GM18520 (cell line): Measurements from ENCODE around the gene LAMC3.

ENCODE experiments used
- ATAC-seq: cut with Tn5 transposase; IDR thresholded peaks from one replicate; pipeline ENCODE4 v1.9.1; 2021; ENCODE audit not compliant: unreplicated experiment

The LAMC3 gene

GRCh38 chr9:130977811-130978221 is 31.2 kb upstream of the LAMC3 start:
- ATAC-seq: no peak

DNA sequence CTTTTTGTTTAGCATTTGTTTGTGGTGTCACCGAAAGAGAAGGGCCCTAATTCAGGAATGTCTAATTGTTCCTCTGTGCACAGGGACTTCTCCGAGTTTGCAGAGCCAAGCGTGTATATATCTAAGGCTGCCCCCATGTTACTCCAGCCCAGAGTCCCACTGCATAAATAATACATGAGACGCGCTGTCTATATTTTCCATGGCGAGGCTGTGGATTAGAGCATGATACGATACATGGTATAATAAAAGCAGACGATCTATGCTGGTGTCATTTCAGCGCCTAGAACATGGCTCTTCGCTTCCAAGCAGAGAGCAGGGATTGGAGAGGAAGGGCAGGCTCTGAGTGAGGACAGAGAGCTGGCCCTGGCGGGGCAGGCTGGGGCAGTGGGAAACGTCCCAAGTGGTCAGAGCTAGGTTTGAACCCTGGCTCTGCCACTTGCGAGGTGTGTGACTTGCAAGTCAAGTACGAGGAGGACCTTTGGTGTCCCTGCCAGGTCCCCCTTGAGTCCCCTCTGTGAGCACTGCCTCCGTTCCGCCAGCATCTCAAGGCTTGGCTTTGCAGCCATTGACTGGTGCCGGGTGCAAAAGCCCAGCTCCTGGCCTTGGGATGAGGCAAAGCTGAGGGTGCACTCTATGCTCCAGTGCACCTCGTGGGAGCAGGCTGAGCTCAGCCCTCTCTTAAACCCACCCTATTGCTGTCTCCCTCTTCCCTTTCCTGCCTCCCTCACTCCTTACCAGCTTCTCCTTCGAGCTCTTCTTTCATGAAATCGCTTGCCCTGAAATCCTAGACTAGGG is 29.2 kb upstream of the LAMC3 start:
- no peak for ATAC-seq

DNA sequence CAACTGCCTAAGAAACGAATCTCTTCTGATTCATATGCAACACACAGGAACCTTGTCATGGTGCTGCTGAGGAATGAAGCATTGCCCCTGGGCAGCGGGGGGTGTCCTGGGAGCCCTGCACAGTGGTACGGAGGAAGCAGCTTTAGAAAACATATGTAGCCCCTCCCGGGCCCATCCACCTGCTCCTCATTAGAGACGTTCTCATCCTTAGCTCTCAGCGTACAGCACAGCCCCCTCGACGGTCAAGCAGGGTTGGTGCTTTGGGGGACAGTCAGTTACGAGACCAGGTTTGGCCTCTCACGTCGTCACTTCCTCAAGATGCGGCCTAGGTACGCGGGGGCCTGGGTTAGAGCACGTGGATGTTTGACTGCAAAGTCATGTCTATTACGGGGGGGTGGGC is 28.4 kb upstream of the LAMC3 start:
- ATAC-seq: no peak

GRCh38 chr9:130981002-130981755 is 27.8 kb upstream of the LAMC3 start:
- ATAC-seq: no peak

GRCh38 chr9:130981756-130982137 is 27.2 kb upstream of the LAMC3 start:
- no peak for ATAC-seq

DNA sequence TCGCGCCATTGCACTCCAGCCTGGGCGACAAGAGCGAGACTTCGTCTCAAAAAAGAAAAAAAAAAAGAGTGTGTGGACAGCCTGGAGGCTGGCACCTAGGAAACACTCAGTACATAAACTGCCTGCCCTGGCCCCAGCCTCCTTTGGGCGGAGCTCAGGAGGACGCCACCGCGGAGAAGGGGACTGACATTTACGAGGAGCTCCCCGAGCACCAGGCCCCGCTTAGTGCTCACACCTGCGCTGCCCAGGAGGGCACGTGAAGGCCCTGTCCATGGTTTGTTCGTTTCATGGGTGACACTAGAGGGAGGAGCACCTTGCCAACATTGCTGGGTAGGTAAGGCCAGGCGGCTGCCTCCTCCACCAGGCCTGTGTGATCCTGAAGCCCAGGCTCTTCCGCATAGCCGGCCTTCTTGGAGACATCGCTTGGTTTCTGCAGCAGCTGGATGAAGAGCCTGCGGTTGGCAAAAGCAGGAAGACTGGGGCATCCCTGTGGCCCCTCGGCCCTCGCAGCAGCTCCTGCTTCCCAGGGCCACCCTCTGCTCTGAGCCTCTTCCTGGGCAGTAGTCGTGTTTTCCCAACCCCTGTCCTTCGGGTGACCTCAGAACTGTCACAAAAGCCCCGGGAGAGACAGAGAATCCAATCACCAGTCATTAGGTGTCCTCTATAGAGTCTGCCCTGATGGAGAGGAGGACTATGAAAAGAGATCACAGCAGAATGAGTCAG is 26.2 kb upstream of the LAMC3 start:
- ATAC-seq: no peak

DNA sequence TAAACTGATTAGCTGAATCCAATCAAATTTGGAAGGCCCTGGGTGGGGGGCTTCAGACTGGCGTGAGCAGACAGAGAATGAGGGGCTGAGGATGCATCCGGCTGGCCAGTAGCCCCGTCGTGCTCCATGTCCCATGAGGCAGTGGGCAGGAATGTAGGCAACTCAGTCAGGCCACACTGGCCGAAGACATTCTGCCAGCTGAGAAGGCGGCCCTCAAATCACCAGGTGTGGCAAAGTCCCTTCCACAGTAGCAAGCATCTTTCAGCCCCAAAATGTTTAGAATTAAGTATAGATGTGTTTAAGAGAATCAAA is 25.7 kb upstream of the LAMC3 start:
- no peak for ATAC-seq

DNA sequence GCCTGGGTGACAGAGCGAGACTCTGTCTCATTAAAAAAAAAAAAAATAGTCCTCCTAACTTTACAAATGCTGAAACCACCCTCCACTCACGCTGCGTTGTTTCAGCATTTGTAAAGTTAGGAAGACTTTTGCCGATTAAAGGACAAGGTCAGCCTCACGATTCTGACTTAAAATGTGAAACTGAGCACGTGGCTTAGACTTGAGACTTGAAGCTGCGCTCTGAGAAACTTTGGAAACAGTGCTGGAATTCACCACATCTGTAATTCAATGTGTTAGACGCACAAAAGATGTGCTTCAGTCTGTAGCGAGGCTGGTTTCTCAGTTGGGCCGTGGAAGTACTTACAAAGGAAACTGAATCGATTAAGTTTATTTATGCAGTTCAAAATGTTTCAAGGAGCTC is 25.0 kb upstream of the LAMC3 start:
- no peak for ATAC-seq

- ATAC-seq: no peak
Measured at GRCh38 chr9:130984521-130984920, 24.5 kb upstream of the LAMC3 start.

- ATAC-seq: no peak
Measured at GRCh38 chr9:130985029-130985428, 23.9 kb upstream of the LAMC3 start.

DNA sequence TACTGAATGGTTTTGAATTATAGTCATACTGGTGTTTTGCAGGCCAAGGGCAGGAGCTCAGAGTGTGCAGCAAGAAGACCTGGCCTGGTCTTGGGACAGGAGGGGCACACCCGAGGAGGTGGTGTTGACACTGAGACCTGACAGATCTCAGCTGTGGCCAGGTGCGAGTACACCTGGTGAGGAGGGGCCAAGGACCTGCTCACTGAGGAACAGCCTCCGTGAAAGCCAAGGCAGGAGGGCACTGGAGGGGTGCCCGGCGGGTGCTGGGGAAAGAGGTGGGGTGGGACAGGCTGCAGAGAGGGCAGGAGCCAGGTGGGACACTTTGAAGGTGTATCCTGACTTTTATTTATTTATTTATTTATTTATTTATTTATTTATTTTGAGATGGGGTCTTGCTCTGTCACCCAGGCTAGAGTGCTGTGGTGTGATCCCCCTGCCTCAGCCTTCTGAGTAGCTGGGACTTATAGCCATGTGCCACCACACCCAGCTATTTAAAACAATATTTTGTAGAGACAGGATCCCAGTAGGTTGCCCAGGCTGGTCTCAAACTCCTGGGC is 23.3 kb upstream of the LAMC3 start:
- no peak for ATAC-seq

GRCh38 chr9:130986356-130986965 is 22.5 kb upstream of the LAMC3 start:
- no peak for ATAC-seq

GRCh38 chr9:130987054-130987453 is 21.9 kb upstream of the LAMC3 start:
- ATAC-seq: no peak

DNA sequence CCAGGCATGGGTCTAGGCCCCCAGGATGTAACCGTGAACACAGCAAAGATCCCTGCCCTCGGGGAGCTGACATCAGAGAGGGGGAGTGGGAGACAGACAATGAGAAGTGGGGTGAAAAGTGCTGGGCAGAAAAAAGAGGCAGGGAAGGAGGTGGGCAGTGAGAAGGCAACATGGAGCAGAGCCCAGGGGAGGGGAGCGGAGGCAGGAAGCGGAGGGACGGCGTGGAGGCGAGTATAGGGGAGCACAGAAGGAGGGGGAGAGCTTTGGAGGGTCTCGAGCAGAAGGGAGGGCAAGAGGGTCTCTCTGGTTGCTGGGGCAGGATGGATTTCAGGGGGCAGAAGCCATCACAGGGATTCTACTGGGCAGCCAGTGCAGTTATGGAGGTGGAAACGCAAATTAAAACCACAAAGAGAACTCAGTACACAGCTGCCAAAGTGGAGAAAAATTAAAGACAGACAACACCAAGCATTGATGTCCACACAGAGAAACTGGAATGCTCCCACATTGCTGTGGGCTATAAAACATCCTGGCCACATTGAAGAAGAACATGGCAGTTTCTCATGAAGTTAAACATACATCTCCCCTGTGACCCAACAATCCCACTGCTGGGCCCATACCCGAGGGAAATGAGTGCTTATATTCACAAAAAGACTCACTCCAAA is 21.1 kb upstream of the LAMC3 start:
- no peak for ATAC-seq

GRCh38 chr9:130988400-130988747 is 20.6 kb upstream of the LAMC3 start:
- no peak for ATAC-seq

- no peak for ATAC-seq
Measured at GRCh38 chr9:130988905-130989304, 20.1 kb upstream of the LAMC3 start.

GRCh38 chr9:130989391-130989790 is 19.6 kb upstream of the LAMC3 start:
- no peak for ATAC-seq

DNA sequence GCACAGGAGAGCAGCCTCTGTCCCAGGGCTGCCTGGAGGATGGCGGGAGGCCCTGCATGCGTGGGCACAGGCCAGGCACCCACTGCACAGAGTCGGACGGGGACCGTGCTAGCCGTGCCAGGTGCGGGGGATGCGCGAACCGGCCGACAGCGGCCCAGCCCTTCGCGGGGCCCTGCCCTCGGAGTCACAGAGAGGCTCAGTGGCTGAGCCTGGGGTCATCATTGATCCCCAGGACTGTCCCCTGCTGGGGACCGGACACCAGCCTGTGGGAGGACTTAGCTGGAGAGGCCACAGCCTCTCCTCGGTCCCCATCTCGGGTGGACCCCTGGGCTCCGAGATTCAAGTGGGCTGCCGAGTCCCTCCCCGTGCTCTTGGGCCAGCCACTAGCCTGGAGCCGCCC is 19.1 kb upstream of the LAMC3 start:
- ATAC-seq: no peak

- no peak for ATAC-seq
Measured at GRCh38 chr9:130990306-130990977, 18.5 kb upstream of the LAMC3 start.
